Pancreas (tissue), 10 donors: ENCODE results near the gene DNAJB8. TPM values are rescaled to one million over a fixed set of nuclear protein-coding genes. Genes with fewer than 3 reads are reported as not detected.

Source experiments
- ATAC-seq, 4 donors: fragments of 200-7000 bp; cut with Tn5 transposase; one replicate each; pipeline versions ENCODE4 v1.8.0 to v1.9.1; 2020; ENCODE audit warnings: mild to moderate bottlenecking in 4 of 4, moderate library complexity in 4 of 4
- DNase-seq, 6 donors: peaks; one replicate each; pipeline ENCODE4 v3.0.0-alpha.2; 2020
- FAIRE-seq: peaks from 2 replicates; lab custom pipeline; 2012; peaks lifted over from hg19 to GRCh38; lab: Jason Lieb, UNC
- H3K27ac ChIP-seq, 4 donors: fragments of 200-600 bp; sonication (generic); 1 replicate in 3 of 4; 2 replicates in 1 of 4; pipeline versions ENCODE4 v1.5.0 to v1.8.0; 2020
- H3K27me3 ChIP-seq, 4 donors: fragments of 200-600 bp; one replicate each; pipeline ENCODE4 v1.8.0; 2021
- H3K36me3 ChIP-seq, 3 donors: fragments of 200-600 bp; sonication (generic) in 1 of 3; one replicate each; pipeline versions ENCODE4 v1.5.0 to v1.8.0; 2020 to 2021
- H3K4me1 ChIP-seq, 3 donors: fragments of 200-600 bp; one replicate each; pipeline ENCODE4 v1.8.0; 2021
- H3K4me3 ChIP-seq, 4 donors: fragments of 200-600 bp; sonication (generic) in 2 of 4; one replicate each; pipeline versions ENCODE4 v1.5.0 to v1.8.0; 2020 to 2021
- H3K9me3 ChIP-seq, 4 donors: fragments of 200-600 bp; one replicate each; pipeline ENCODE4 v1.8.0; 2021
- WGBS, 2 donors: extraction: QIAGEN DNeasy Blood & Tissue Kit; methylation state at CpG; one replicate each; pipeline ENCODE4 v1.1.7; 2013; 5-methylcytosine and 5-hydroxymethylcytosine counted together
- intact Hi-C, 3 donors: fragments of 100-400 bp; cut with DNase I; formaldehyde crosslinking; loops; one replicate each; pipeline versions ENCODE4 v1.11.1 to v1.14.2; 2022
- polyA plus RNA-seq, 2 donors: library from polyadenylated mRNA; stranded (reverse); fragments of 200-250 nt; gene quantifications; one replicate each; pipeline ENCODE4 v1.2.3, GENCODE V29; 2013
- total RNA-seq, 6 donors: library from RNA; stranded (reverse); fragmentation: NEBNext Ultra II Directional in 4 of 6; extraction: Animal tissue kit (Norgen Biotek cat#: 25700) in 4 of 6; gene quantifications; one replicate each; pipeline versions ENCODE4 v1.2.1 to v1.2.4, GENCODE V29; 2021 to 2023
- TF ChIP-seq, protein P1 (sequence below), 4 donors: fragments of 200-600 bp; sonication (generic) in 3 of 4; IDR thresholded peaks; one replicate each; pipeline versions ENCODE4 v1.5.0 to v1.8.0; 2021; ENCODE audit warnings: antibody characterized with exemption in 4 of 4
- donor health status: healthy with polysubstance abuse.
- donor health status: DM: no; HTN: no; CAD: no; lungs with moderate emphysema.
- donor health status: DM: no; HTN: no; CAD: no.
- donor health status: control.
- donor health status: control.
- donor health status: Bipolar disorder and iron deficiency.
- donor health status: DM: yes; HTN: yes; CAD: no.
- donor health status: DM: no; HTN: no; CAD: no.
- donor health status: DM: no; HTN: no; CAD: no.
- donor health status: DM: yes; HTN: yes; CAD: no.

DNAJB8 gene
- total and polyA plus RNA-seq, 8 donors: not detected

DNA sequence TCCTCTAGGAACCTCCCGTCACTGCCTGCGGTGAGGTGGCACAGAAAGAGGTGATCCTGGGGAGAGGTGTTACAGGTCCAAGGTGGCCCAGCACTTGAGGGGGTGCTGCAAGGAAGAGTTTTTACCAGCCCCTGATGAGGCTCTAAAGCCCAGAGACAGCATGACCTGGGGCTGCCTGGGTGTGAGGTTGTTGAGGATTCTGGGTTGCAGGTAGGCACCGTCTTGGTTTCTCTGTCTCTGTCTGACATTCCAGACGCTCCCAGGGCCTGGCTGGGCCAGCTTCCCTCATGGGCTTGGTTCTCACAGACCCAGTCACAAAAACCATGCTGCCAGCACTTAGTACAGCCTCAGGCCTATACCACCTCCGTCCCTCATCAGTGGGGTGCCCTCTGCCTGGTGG, 31.1 kb downstream of the DNAJB8 start:
- H3K36me3 ChIP-seq: no peaks in the 10 kb centered on the region
- no peak for FAIRE-seq
- 81 to 96% methylated on average over 5 of the region's 5 CpGs for WGBS, 2 donors

DNA sequence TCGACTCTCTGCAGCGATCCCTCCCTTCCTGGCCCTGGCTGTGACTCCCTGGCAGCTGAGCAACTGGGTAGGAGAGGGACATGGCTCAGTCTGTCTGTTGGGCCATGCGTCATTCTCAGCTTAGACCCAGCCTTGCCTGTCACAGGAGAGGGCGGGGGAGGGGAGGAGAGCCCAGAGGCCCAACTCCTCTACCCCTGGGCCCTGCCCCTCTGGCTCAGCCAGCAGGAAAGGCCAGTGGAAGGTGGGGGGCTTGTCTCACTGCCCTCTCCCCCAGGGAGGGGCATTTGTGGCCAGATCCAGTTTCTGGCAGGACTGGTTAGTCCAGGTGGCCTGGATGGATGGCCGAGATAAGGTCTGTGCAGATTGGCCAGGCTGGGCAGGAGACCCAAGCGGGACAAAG, 31.6 kb downstream of the DNAJB8 start:
- Histone ChIP-seq H3K36me3 (no peaks in the 10 kb centered on the region), H3K4me1 (peaks cover 0 to 17% (median 12%) of the 10 kb centered on the region in 3 donors), H3K27me3 (no peaks in the 10 kb centered on the region), H3K9me3 (no peaks in the 10 kb centered on the region), H3K4me3 (no peak overlapping the region), H3K27ac (peak overlapping the region in 1 of 4 donors; percentile 46)
- WGBS, 2 donors: 27 to 35% methylated on average over 6 of the region's 6 CpGs
- DNase-seq (peak in 5 of 6 donors; percentile 62 to 85 (median 79)), FAIRE-seq (no peak), ATAC-seq (peak; percentile 82 to 86 (median 86))
- intact Hi-C loops: no loop called here
- TF ChIP-seq, protein P1, sequence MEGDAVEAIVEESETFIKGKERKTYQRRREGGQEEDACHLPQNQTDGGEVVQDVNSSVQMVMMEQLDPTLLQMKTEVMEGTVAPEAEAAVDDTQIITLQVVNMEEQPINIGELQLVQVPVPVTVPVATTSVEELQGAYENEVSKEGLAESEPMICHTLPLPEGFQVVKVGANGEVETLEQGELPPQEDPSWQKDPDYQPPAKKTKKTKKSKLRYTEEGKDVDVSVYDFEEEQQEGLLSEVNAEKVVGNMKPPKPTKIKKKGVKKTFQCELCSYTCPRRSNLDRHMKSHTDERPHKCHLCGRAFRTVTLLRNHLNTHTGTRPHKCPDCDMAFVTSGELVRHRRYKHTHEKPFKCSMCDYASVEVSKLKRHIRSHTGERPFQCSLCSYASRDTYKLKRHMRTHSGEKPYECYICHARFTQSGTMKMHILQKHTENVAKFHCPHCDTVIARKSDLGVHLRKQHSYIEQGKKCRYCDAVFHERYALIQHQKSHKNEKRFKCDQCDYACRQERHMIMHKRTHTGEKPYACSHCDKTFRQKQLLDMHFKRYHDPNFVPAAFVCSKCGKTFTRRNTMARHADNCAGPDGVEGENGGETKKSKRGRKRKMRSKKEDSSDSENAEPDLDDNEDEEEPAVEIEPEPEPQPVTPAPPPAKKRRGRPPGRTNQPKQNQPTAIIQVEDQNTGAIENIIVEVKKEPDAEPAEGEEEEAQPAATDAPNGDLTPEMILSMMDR (IDR thresholded peaks at IDR 0.05): no peak

More for the DNA sequence above, 31.1 kb downstream of the DNAJB8 start:
- intact Hi-C loops: no loop called here
- TF ChIP-seq, protein P1 (IDR thresholded peaks at IDR 0.05): no peak
- peak overlapping the region in 1 of 4 donors; percentile 46 for H3K27ac ChIP-seq
- DNase-seq (peak in 1 of 6 donors; percentile 50), ATAC-seq (peak in 2 of 4 donors; percentile 2 to 4)
- H3K27me3 ChIP-seq: no peaks in the 10 kb centered on the region
- no peaks in the 10 kb centered on the region for H3K9me3 ChIP-seq
- no peak overlapping the region for H3K4me3 ChIP-seq
- peaks cover 0 to 17% (median 12%) of the 10 kb centered on the region in 3 donors for H3K4me1 ChIP-seq

DNA sequence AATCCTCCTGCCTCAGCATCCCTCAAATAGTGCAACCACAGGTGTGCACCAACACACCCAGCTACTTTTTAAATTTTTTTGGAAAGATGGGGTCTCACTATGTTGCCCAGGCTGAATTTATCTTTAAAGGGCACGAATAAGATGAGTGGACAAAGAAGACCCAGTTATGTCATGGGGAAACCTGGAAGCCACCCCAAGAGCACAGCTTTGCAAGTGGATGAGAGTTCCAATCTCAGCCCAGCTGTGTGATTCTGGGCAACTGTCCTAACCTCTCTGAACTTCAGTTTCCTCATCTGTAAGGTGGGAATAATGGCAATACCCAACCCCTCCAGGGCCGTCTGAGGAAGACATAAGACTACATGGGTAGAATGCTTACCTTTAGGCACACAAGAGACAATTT, 32.2 kb downstream of the DNAJB8 start:
- FAIRE-seq: no peak
- H3K27me3 ChIP-seq: no peaks in the 10 kb centered on the region
- TF ChIP-seq, protein P1 (IDR thresholded peaks at IDR 0.05): no peak
- DNase-seq: no peak
- H3K4me3 ChIP-seq: no peak overlapping the region
- no peaks in the 10 kb centered on the region for H3K36me3 ChIP-seq
- intact Hi-C loops: no loop called here
- H3K4me1 ChIP-seq: peaks cover 0 to 17% (median 12%) of the 10 kb centered on the region in 3 donors
- 91 to 94% methylated on average over 2 of the region's 2 CpGs for WGBS, 2 donors
- no peaks in the 10 kb centered on the region for H3K9me3 ChIP-seq
- H3K27ac ChIP-seq: peak overlapping the region in 1 of 4 donors; percentile 46
- no peak for ATAC-seq

DNA sequence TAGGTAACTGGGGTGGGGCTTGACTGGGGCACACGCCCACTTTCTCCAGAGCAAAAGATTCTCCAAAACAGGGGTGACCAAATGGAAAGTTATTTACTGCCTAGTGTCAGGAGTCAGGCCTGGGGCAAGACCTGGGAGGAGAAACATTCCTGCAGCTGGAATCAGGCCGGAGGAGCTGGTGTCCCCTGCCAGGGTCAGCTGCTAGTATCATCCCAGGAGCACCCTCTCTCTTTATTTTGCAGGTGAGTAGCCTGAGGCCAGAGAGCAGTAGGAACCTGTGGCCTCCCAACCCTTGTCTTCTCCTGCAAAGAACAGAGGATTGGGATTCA, 32.9 kb downstream of the DNAJB8 start:
- Histone ChIP-seq H3K4me3 (no peak overlapping the region), H3K9me3 (no peaks in the 10 kb centered on the region), H3K36me3 (no peaks in the 10 kb centered on the region), H3K4me1 (peaks cover 0 to 17% (median 12%) of the 10 kb centered on the region in 3 donors), H3K27me3 (no peaks in the 10 kb centered on the region), H3K27ac (no peak overlapping the region)
- FAIRE-seq (no peak), DNase-seq (no peak), ATAC-seq (no peak)
- WGBS, 2 donors: 72 to 74% methylated on average over 2 of the region's 2 CpGs
- TF ChIP-seq, protein P1 (IDR thresholded peaks at IDR 0.05): no peak
- intact Hi-C loops: no loop called here

DNA sequence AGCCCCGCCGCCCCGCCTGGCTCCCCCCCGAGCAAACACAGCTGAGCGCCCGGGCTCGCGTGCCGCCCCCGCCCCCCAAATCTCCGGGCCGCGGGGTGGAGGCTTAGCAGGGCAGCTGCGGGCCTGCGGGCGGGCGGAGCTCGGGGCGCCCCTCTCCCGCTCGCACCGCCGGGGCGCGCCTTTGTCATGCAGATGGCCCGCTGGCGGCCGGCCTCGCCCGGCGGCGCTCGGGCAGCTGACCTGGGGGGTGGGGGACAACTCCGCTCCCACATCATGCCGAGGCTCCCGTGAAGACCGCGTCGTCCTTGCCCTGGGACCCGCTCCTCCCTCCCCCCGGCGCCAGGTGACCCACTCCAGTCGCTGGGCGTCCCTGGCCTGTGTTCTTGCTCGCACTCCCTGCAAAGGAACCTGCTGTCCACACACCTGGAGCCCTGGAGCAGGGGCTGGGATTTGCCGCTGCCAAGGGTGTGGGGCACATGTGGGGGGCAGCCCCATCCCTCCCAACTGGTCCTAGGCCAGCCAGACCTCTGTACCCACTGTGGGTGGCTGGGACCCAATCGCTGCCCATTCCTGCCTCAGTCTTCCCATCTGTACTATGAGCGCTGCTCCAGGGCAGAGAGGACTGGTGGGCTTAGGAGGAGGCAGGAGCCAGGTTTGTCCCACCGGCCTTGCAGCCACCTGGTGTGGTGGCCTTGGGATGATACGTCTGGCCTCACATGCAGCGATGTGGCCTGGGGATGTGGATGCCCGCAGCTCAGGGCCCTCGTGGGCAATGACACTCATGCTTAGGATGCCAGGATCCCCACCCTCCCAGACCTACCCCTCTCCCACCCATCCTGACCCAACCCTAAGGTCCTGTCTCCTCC, 33.5 kb downstream of the DNAJB8 start:
- Histone ChIP-seq H3K36me3 (no peaks in the 10 kb centered on the region), H3K4me3 (peak overlapping the region; percentile 7 to 51 (median 24)), H3K4me1 (peaks cover 0 to 17% (median 12%) of the 10 kb centered on the region in 3 donors), H3K9me3 (no peaks in the 10 kb centered on the region), H3K27me3 (no peaks in the 10 kb centered on the region), H3K27ac (no peak overlapping the region)
- ATAC-seq (peak; percentile 24 to 65 (median 41)), DNase-seq (peak in 3 of 6 donors; percentile 24 to 76 (median 75)), FAIRE-seq (no peak)
- intact Hi-C loops: no loop called here
- TF ChIP-seq, protein P1 (IDR thresholded peaks at IDR 0.05): no peak
- 15 to 33% methylated on average over 24 to 53 of the region's 53 CpGs for WGBS, 2 donors
